ENCODE results near the gene DPP8.

The DPP8 gene

GRCh38 chr15:65423150-65423975 lies 94.1 kb downstream of the DPP8 start:
- DNase-seq, result no peak

DNA sequence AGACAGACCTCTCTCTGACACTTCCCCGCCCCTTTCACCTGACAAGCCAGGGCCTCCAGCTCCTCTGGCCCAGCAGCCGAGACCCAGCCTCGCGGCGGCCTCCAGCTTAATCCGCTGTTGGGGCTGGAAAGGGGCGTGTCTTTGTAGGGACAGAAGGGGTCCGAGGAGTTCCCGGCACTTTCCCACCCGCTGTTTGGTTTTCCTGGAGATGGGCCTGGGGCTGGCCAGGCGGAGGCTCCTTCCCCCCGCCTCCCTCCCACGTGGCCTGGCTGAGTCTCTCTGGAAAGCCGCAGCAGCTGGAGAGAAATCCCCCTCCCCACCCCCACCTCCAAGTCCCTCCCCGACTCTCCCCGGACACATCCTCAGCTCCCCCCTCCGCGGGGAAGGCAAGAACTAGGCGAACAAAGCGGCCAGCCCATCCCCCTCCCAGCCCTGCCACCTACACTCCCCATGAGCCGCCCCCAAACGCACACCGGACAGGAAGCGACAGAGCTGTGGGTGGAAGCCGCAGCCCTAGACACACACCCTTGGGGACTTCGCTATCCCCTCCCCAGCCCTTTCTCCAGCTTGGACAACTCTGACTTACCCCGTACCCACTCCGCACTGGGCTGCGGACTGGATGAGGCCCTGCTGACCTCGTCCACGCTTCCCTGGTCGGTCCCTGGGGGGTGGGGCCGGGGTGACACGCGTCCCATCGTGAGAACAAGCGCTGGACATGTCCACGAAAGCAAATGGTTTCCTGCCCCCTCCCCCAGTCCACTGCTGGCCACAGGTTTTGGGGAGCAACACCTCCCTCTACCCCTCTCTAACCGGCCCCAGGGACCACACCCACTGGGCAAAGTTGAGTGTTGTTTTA lies 95.9 kb downstream of the DPP8 start:
- DNase-seq, result no peak

GRCh38 chr15:65420975-65421359 lies 96.5 kb downstream of the DPP8 start:
- DNase-seq, result no peak

GRCh38 chr15:65418596-65418995 lies 98.9 kb downstream of the DPP8 start:
- DNase-seq, result no peak

- DNase-seq, result no peak
Measured at GRCh38 chr15:65416845-65417416, 100.6 kb downstream of the DPP8 start.

DNA sequence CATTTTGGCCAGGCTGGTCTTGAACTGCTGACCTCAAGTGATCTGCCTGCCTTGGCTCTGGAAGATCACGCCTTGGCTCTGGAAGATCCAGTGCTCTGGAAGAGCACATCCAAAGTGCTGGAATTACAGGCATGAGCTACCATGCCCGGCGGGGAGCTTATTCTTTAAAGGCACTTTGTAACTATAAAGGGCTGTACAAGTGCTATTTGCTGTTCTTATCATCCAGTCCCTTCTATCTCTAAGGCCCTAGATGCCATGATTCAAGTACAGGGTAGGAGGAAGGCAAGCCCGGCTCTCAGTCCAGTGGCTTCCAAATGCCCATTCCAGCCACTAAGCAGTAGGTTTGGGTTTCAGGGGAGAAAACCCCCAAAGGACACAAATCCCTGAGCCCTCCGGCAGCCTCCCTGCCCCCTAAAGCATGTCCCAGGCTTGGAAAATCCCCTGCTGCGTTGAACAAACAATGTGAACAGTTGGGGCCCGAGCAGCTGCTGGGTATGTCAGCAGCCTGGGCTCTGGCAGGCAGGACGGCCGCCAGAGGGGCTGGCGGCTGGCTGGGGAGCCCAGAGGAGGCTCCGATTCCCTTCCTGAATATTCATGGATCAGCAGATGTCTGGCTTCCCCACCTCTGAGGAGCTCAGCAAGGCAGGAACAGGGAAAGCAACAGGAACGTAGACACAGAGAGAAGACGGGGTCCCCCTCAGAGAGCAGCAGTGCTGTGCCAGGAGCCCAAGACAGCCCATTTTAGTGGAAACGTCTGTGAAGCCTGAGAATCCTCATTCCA lies 102.5 kb downstream of the DPP8 start:
- peak; percentile 19 for DNase-seq

DNA sequence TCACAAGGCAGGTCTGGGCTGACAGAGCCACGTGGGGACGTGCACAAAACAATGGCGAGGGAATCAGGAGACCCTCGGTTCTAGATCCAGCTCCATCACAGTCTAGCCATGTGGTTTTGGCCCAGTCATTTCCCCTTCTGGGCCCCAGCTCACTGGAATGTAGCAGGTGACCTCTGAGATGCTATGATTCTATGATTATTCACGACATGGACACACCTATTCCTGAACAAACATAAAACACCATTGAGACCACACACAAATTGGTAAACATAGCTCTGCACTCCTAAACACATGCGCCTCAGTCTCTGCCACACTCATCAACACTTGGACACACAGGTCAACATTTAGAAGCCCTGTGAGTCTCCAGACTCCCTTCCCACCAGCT lies 103.7 kb downstream of the DPP8 start:
- no peak for DNase-seq

- no peak for DNase-seq
Measured at GRCh38 chr15:65413051-65413759, 104.3 kb downstream of the DPP8 start.

DNA sequence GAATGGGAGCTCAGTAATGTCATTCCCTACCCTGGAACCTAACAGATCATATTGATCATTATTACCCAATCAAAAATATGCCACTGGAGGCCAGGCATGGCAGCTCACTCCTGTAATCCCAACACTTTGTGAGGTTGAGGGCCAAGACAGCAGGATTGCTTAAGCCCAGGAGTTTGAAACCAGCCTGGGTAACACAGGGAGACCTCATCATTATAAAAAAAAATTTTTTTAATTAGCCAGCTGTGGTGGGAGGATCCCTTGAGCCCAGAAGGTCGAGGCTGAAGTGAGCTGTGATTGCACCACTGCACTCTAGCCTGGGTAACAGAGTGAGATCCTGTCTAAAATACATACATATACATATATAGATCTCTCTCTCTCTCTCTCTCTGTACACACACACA lies 104.9 kb downstream of the DPP8 start:
- no peak for DNase-seq

DNA sequence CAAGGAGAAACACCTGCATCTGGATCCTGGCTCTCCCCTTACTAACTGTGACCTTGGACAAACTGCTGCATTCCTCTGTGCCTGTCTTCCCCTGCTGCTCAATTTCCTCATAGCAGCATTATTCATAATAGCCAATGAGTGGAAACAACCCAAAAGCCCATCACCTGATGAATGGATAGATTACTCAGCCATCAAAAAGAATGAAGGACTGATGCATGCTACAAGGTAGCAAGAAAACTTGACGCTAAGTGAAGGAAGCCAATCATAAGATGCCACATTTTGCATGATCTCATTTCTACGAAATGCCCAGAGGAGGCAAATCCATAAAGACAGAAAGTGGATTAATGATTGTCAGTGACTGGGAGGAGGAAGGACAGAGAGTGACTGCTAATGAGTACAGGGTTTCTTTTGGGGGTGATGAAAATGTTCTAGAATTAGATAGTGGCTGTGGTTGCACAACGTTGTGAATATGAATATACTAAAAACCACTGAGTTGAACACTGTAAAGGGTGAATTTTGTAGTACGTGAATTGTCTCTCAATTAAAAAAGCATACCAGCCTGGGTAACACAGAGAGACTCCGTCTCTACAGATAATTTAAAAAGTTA lies 105.9 kb downstream of the DPP8 start:
- no peak for DNase-seq

GRCh38 chr15:65410972-65411371 lies 106.5 kb downstream of the DPP8 start:
- no peak for DNase-seq

DNA sequence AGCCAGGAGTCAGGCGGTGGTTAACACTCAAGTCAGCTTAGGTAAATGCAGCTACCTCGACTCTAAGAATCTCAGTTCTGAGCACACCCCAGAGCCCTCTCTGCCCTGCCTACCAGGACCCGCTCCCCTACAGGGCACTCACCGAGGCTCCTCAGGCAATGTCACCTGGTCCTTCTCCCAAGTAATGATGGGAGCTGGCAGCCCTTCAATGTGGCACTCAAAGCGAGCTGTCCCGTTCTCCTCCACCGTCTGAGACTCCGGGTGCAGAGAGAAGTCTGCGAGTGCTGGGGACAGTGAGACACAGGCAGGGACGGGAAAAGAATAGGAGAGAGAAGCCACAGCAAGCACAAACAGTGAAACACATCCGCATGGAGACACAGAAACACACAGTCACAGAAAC lies 107.5 kb downstream of the DPP8 start:
- no peak for DNase-seq

GRCh38 chr15:65409036-65409631 lies 108.4 kb downstream of the DPP8 start:
- no peak for DNase-seq

- no peak for DNase-seq
Measured at GRCh38 chr15:65408324-65409035, 109.0 kb downstream of the DPP8 start.

DNA sequence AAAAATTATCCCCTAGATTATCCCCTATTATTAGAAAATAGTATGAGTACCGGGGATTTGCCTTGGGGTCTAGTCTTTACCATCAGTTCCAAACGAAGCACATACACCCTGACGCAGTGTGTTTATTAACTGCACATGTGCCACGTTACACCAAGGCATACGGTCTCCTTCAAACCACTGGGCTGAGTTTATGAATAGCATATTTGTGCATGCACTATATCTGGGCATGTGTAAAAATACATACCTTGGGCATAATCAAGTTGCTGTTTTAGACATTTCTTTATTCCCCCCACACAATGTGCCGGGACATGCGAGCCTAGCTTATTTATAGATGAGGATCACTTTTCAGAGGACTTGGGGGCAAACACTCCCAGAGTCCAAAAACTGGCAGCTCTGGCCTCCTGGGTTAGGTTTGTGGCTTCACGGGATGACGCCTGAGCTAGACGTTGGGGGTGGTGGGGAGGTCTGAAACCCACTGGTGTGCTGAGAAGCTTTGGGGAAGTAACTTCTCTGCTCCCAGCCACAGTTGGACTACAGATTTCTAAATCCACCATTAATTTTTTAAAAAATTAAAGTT lies 111.0 kb downstream of the DPP8 start:
- no peak for DNase-seq

DNA sequence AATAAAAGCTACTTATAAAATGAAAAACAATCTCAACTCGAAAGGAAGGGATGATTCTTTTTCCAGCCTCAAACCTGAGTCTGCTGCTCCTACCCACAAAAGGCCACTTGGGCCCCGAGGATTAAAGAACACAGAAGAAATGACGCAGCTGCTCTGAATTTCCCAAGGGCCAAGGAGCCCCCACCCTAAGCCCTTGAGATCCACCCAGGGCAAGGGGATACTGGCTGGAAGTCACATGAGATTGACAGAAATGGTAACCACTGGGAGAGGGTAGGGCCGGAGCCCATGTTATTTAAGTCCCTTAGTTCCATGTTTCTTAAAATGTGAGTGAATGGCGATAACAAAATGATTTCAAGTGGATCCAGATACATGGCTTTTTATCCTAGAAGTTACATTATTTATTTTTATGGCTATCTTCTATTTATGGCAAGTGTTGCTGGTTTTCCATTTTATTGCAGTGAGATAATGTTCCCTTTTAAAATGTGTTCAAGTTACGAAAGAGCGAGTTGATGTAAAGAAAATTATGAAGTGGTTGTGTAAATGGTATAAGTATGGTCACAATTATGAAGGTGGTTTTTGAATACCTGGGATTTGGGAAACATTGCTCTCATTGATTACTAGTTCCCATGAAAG lies 111.6 kb downstream of the DPP8 start:
- no peak for DNase-seq

GRCh38 chr15:65404186-65404872 lies 113.2 kb downstream of the DPP8 start:
- DNase-seq, result no peak

DNA sequence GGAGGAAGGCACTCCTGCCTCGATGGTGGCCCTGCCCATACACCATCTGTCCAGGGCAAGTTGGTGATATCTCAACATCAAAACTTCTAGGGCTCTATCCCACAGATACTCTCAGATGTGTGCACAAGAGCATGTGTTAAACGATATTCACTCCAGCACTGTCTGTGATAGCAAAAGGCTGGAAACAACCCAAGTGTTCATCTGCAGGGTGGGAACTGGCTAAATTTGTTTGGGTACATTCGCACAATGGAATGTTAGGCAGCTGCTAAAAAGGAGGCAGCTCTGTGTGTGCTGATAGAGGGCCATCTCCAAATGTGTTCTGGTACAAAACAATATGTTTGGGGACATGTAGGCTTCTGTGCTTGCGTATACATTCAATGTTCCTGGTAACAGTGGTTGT lies 114.5 kb downstream of the DPP8 start:
- DNase-seq, result no peak

DNA sequence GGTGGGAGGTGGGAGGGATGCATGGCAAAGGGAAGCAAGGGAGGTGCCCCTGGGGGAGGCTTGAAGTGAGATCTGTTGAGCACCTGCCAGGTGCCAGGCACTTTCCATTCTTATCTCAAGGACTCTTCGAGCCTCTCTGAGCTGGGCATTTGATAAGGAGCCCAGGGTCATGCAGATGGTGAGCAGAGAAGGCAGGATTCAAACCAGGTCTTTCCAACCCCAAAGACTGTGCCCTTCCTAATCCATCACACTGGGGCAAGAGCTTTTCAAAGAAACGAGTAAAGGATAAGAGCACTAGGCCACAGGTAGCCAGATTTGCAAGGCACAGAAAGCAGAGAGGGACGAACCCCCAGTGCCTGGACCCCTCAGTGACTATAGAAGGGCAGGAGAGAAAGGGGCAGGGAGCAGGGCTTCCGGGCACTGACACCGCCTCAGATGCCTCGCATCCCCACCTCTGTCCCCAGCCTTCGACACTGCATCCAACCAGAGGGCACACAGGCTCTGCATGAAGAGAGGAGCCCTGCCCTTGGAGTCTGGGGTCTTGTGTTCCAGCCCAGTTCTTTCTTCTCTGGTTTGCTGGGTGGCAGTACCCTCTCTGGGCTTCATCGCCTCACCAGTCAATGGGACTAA lies 115.8 kb downstream of the DPP8 start:
- no peak for DNase-seq

Measured in NCI-H774 (cell line).